ENCODE data around the gene LGALS9. TPM values are rescaled to one million over a fixed set of nuclear protein-coding genes. Genes with fewer than 3 reads are reported as not detected.
A peak's percentile ranks its signal among the peaks of the same experiment; 100 is the strongest.

The LGALS9 gene
- polyA plus RNA-seq, 1 donor from 2014 or later = not detected

DNA sequence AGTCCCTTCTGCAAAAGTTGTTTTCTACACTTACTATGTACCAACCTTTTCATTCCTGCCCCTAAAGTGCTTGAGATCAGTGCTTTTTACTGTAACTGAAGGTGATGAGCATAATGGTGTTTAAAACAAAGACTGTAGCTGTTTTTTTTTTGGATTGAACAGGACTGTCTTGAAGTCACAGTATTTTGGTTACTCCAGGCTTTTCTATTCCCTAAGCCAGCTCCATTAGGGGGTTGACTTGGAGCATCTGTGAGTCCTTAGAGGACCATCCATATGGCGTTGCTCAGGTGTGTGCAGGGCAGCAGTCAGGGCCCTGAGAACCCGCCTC, 29.0 kb upstream of the LGALS9 start:
- Histone ChIP-seq H4K20me1 (ENCODE audit: insufficient read depth) (no peaks in the 10 kb centered on the region), H3K27me3 (ENCODE audit: insufficient read depth, low read depth, low read length) (no peaks in the 10 kb centered on the region), H3K4me3 (ENCODE audit: low read length) (no peak overlapping the region), H2AFZ (ENCODE audit: low read depth, low read length) (no peak overlapping the region), H3K9ac (ENCODE audit: low read length) (no peak overlapping the region), H3K9me2 (ENCODE audit: insufficient read depth, low read length) (no peaks in the 10 kb centered on the region), H3K36me3 (ENCODE audit: insufficient read depth, low read length) (no peaks in the 10 kb centered on the region), H3F3A (ENCODE audit: insufficient read depth, low read length, poor library complexity, severe bottlenecking) (no peaks in the 10 kb centered on the region), H3K9me3 (ENCODE audit: low read length) (no peaks in the 10 kb centered on the region), H3K4me2 (ENCODE audit: low read length) (no peak overlapping the region), H3K79me2 (replicated peaks; ENCODE audit: insufficient read depth, low read length) (no peaks in the 10 kb centered on the region), H3K27ac (ENCODE audit: low read length) (no peak overlapping the region)
- TF ChIP-seq SMC3 (conservative IDR thresholded peaks at IDR 0.05; ENCODE audit: poor library complexity) (no peak), TAF1 (IDR thresholded peaks at IDR 0.05; ENCODE audit: low read depth) (no peak), RAD21 (conservative IDR thresholded peaks at IDR 0.05) (no peak), POLR2AphosphoS5 (IDR thresholded peaks at IDR 0.05) (no peak), EP300 (conservative IDR thresholded peaks at IDR 0.05; ENCODE audit: poor library complexity, severe bottlenecking) (no peak), EZH2 (IDR thresholded peaks at IDR 0.05; ENCODE audit: borderline replicate concordance, insufficient read depth, low read length, poor library complexity, severe bottlenecking) (no peak), MXI1 (conservative IDR thresholded peaks at IDR 0.05; ENCODE audit: poor library complexity, severe bottlenecking) (no peak)
- TF ChIP-seq, protein P1, sequence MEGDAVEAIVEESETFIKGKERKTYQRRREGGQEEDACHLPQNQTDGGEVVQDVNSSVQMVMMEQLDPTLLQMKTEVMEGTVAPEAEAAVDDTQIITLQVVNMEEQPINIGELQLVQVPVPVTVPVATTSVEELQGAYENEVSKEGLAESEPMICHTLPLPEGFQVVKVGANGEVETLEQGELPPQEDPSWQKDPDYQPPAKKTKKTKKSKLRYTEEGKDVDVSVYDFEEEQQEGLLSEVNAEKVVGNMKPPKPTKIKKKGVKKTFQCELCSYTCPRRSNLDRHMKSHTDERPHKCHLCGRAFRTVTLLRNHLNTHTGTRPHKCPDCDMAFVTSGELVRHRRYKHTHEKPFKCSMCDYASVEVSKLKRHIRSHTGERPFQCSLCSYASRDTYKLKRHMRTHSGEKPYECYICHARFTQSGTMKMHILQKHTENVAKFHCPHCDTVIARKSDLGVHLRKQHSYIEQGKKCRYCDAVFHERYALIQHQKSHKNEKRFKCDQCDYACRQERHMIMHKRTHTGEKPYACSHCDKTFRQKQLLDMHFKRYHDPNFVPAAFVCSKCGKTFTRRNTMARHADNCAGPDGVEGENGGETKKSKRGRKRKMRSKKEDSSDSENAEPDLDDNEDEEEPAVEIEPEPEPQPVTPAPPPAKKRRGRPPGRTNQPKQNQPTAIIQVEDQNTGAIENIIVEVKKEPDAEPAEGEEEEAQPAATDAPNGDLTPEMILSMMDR (IDR thresholded peaks at IDR 0.05; ENCODE audit: poor library complexity, severe bottlenecking) = no peak
- TF ChIP-seq, protein P2, sequence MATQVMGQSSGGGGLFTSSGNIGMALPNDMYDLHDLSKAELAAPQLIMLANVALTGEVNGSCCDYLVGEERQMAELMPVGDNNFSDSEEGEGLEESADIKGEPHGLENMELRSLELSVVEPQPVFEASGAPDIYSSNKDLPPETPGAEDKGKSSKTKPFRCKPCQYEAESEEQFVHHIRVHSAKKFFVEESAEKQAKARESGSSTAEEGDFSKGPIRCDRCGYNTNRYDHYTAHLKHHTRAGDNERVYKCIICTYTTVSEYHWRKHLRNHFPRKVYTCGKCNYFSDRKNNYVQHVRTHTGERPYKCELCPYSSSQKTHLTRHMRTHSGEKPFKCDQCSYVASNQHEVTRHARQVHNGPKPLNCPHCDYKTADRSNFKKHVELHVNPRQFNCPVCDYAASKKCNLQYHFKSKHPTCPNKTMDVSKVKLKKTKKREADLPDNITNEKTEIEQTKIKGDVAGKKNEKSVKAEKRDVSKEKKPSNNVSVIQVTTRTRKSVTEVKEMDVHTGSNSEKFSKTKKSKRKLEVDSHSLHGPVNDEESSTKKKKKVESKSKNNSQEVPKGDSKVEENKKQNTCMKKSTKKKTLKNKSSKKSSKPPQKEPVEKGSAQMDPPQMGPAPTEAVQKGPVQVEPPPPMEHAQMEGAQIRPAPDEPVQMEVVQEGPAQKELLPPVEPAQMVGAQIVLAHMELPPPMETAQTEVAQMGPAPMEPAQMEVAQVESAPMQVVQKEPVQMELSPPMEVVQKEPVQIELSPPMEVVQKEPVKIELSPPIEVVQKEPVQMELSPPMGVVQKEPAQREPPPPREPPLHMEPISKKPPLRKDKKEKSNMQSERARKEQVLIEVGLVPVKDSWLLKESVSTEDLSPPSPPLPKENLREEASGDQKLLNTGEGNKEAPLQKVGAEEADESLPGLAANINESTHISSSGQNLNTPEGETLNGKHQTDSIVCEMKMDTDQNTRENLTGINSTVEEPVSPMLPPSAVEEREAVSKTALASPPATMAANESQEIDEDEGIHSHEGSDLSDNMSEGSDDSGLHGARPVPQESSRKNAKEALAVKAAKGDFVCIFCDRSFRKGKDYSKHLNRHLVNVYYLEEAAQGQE (IDR thresholded peaks at IDR 0.05; ENCODE audit: borderline replicate concordance) = no peak

GRCh38 chr17:27602721-27603420, 28.1 kb upstream of the LGALS9 start:
- no peaks in the 10 kb centered on the region for H3K36me3 ChIP-seq (ENCODE audit: insufficient read depth, low read length)
- no peak overlapping the region for H3K4me2 ChIP-seq (ENCODE audit: low read length)
- H3K4me3 ChIP-seq (ENCODE audit: low read length) = no peak overlapping the region
- H4K20me1 ChIP-seq (ENCODE audit: insufficient read depth) = no peaks in the 10 kb centered on the region
- H3K9me3 ChIP-seq (ENCODE audit: low read length) = no peaks in the 10 kb centered on the region
- TF ChIP-seq, protein P1 (IDR thresholded peaks at IDR 0.05; ENCODE audit: poor library complexity, severe bottlenecking) = peak; percentile 85
- TF ChIP-seq, protein P2 (IDR thresholded peaks at IDR 0.05; ENCODE audit: borderline replicate concordance) = no peak
- TF ChIP-seq EZH2 (IDR thresholded peaks at IDR 0.05; ENCODE audit: borderline replicate concordance, insufficient read depth, low read length, poor library complexity, severe bottlenecking) (no peak), RAD21 (conservative IDR thresholded peaks at IDR 0.05) (peak; percentile 69), TAF1 (IDR thresholded peaks at IDR 0.05; ENCODE audit: low read depth) (no peak), POLR2AphosphoS5 (IDR thresholded peaks at IDR 0.05) (no peak), SMC3 (conservative IDR thresholded peaks at IDR 0.05; ENCODE audit: poor library complexity) (peak; percentile 83), MXI1 (conservative IDR thresholded peaks at IDR 0.05; ENCODE audit: poor library complexity, severe bottlenecking) (no peak), EP300 (conservative IDR thresholded peaks at IDR 0.05; ENCODE audit: poor library complexity, severe bottlenecking) (no peak)
- no peaks in the 10 kb centered on the region for H3K27me3 ChIP-seq (ENCODE audit: insufficient read depth, low read depth, low read length)
- H3K9ac ChIP-seq (ENCODE audit: low read length) = no peak overlapping the region
- H3K27ac ChIP-seq (ENCODE audit: low read length) = no peak overlapping the region
- no peaks in the 10 kb centered on the region for H3F3A ChIP-seq (ENCODE audit: insufficient read depth, low read length, poor library complexity, severe bottlenecking)
- no peaks in the 10 kb centered on the region for H3K79me2 ChIP-seq (replicated peaks; ENCODE audit: insufficient read depth, low read length)
- no peak overlapping the region for H2AFZ ChIP-seq (ENCODE audit: low read depth, low read length)
- no peaks in the 10 kb centered on the region for H3K9me2 ChIP-seq (ENCODE audit: insufficient read depth, low read length)

Data from neural cell (in vitro differentiated cells).